A673 (cell line): Measurements from ENCODE around the gene MAS1L. TPM values are rescaled to one million over a fixed set of nuclear protein-coding genes. Genes with fewer than 3 reads are reported as not detected.

Source experiments
- BruUV-seq: library from RNA; stranded (reverse); fragments of 400-500 nt; replicated peaks from 2 replicates; lab custom pipeline; 2021; lab: Mats Ljungman, UMichigan
- CTCF ChIA-PET: fragments of 300-600 bp; sonication (Branson Sonifier 250); formaldehyde crosslinking; loops from one replicate; lab custom pipeline; 2022; ENCODE audit warnings: antibody characterized with exemption; lab: Charles Lee
- POLR2A ChIA-PET: fragments of 300-600 bp; sonication (Branson Sonifier 250); formaldehyde crosslinking; loops from one replicate; lab custom pipeline; 2022; ENCODE audit warnings: antibody characterized with exemption; ENCODE audit not compliant: low non-redundant PET; lab: Charles Lee
- DNase-seq: peaks from one replicate; pipeline ENCODE4 v3.0.0-alpha.2; 2015; ENCODE audit warnings: low spot score
- H3K27ac ChIP-seq: fragments of 200-600 bp; sonication (generic); 2 replicates; pipeline ENCODE4 v1.5.1; 2016; ENCODE audit warnings: mixed run types, low read depth, mild to moderate bottlenecking, mixed read lengths, antibody characterized with exemption, low read length; ENCODE audit not compliant: poor library complexity, severe bottlenecking
- H3K27me3 ChIP-seq: fragments of 200-600 bp; sonication (generic); replicated peaks from 2 replicates; pipeline ENCODE4 v1.6.1; 2017; ENCODE audit warnings: mixed run types, low read depth, mild to moderate bottlenecking, mixed read lengths, antibody characterized with exemption, low read length; ENCODE audit not compliant: insufficient read depth, poor library complexity
- H3K36me3 ChIP-seq: fragments of 200-600 bp; sonication (generic); 2 replicates; pipeline ENCODE4 v1.6.1; 2016; ENCODE audit warnings: mixed run types, mild to moderate bottlenecking, mixed read lengths, antibody characterized with exemption, low read length; ENCODE audit not compliant: insufficient read depth, poor library complexity, severe bottlenecking
- H3K4me1 ChIP-seq: fragments of 200-600 bp; sonication (generic); 2 replicates; pipeline ENCODE4 v1.6.1; 2017; ENCODE audit warnings: mixed run types, mild to moderate bottlenecking, mixed read lengths, antibody characterized with exemption, low read length; ENCODE audit not compliant: insufficient read depth, poor library complexity, severe bottlenecking
- H3K4me3 ChIP-seq: fragments of 200-600 bp; sonication (generic); 2 replicates; pipeline ENCODE4 v1.5.1; 2016; ENCODE audit warnings: low read depth, mixed run types, mild to moderate bottlenecking, mixed read lengths, low read length; ENCODE audit not compliant: poor library complexity, severe bottlenecking
- H3K9me3 ChIP-seq: fragments of 200-600 bp; sonication (generic); 2 replicates; pipeline ENCODE4 v1.6.1; 2016; ENCODE audit warnings: mixed run types, low read depth, mild to moderate bottlenecking, mixed read lengths, antibody characterized with exemption, low read length; ENCODE audit not compliant: poor library complexity, severe bottlenecking
- EZH2 ChIP-seq: fragments of 200-600 bp; sonication (generic); IDR thresholded peaks from 2 replicates; pipeline ENCODE4 v1.6.1; 2017; ENCODE audit warnings: borderline replicate concordance, low read depth, mild to moderate bottlenecking, mixed read lengths, antibody characterized with exemption, low read length; ENCODE audit not compliant: poor library complexity, severe bottlenecking
- intact Hi-C: fragments of 100-400 bp; cut with micrococcal nuclease; formaldehyde crosslinking; loops from one replicate; pipeline ENCODE4 v1.10.0; 2022; ENCODE audit not compliant: unreplicated experiment
- total RNA-seq: library from RNA; stranded (reverse); gene quantifications from 2 replicates; pipeline ENCODE4 v1.2.3, GENCODE V29; 2021
- TF ChIP-seq, protein P1 (sequence below): fragments of 300-800, 200-600 bp; sonication (generic); conservative IDR thresholded peaks from 2 replicates; pipeline ENCODE4 v1.5.1; 2017; ENCODE audit warnings: low read depth, mild to moderate bottlenecking, antibody characterized with exemption, low read length, moderate library complexity, mixed read lengths

MAS1L gene
- total RNA-seq, 1 experiment from 2014 or later = not detected

DNA sequence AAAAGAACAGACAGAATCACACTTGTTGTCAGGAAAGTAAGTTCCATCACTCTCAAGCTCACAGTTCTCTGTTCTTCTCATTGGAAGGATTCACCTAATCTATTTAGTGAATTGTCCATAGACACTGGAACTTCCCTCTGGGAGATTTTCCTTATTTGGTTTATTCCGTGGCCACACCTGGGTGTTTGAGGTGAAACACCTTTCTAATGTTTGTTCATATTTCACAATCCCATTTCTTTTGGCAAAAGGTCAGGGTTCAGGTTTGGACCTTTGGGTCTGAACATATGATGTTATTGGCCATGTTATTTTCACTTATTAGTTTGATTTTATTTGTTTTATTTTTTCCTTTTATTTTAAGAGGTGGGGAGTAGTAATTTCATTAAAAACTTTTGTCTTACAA is 4.0 kb downstream of the MAS1L start:
- CTCF ChIA-PET = no interaction called here
- TF ChIP-seq EZH2 = no peak
- TF ChIP-seq, protein P1, sequence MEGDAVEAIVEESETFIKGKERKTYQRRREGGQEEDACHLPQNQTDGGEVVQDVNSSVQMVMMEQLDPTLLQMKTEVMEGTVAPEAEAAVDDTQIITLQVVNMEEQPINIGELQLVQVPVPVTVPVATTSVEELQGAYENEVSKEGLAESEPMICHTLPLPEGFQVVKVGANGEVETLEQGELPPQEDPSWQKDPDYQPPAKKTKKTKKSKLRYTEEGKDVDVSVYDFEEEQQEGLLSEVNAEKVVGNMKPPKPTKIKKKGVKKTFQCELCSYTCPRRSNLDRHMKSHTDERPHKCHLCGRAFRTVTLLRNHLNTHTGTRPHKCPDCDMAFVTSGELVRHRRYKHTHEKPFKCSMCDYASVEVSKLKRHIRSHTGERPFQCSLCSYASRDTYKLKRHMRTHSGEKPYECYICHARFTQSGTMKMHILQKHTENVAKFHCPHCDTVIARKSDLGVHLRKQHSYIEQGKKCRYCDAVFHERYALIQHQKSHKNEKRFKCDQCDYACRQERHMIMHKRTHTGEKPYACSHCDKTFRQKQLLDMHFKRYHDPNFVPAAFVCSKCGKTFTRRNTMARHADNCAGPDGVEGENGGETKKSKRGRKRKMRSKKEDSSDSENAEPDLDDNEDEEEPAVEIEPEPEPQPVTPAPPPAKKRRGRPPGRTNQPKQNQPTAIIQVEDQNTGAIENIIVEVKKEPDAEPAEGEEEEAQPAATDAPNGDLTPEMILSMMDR = no peak
- H3K4me3 ChIP-seq = no peak overlapping the region
- H3K9me3 ChIP-seq = no peaks in the 10 kb centered on the region
- H3K4me1 ChIP-seq = no peaks in the 10 kb centered on the region
- intact Hi-C loops = no loop called here
- H3K27ac ChIP-seq = no peak overlapping the region
- H3K27me3 ChIP-seq = no peaks in the 10 kb centered on the region
- H3K36me3 ChIP-seq = no peaks in the 10 kb centered on the region
- BruUV-seq = no TSS peak
- DNase-seq = no peak
- POLR2A ChIA-PET = no interaction called here

DNA sequence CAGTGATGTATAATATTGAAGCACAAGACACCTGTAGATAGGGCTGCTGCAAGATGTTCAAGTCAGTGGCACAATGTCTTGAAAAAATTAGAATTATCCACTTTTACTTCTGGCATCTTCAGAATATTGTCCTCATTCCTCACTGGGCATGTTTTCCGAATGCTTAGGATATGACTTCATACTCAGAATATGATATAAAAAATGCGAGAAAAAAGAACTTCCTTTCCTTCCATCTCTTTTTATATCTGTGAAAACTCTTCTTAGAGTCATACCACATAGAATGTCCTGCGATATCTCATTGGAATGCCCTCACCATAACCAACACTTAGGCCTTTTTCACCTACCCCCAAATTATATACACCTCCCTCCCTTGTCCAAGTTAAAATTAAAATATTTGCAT is 4.6 kb downstream of the MAS1L start:
- CTCF ChIA-PET = no interaction called here
- H3K4me3 ChIP-seq = no peak overlapping the region
- H3K27me3 ChIP-seq = no peaks in the 10 kb centered on the region
- no TSS peak for BruUV-seq
- DNase-seq = no peak
- no peaks in the 10 kb centered on the region for H3K36me3 ChIP-seq
- H3K4me1 ChIP-seq = no peaks in the 10 kb centered on the region
- H3K9me3 ChIP-seq = no peaks in the 10 kb centered on the region
- intact Hi-C loops = no loop called here
- TF ChIP-seq EZH2 = no peak
- TF ChIP-seq, protein P1 = no peak
- POLR2A ChIA-PET = no interaction called here
- H3K27ac ChIP-seq = no peak overlapping the region

DNA sequence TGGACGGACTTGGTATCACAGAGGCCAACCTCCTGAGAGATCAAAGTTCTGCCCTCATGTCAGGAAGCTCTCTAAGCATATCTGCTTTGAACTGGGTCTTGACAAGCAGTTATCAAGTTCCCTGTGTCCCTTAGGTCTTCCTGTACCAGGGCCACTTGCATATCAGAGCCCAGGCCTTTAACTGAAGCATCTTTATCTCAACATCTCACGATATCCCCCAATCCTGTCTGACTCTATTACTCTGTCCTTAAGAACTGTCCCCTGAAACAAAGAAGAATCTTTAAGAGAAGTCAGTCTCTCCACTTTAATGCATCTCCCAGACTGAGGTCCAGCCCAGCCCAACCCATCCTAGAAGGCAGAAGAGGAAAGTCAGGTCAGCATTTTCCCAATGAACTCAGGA is 8.2 kb downstream of the MAS1L start:
- H3K4me1 ChIP-seq = no peaks in the 10 kb centered on the region
- no peaks in the 10 kb centered on the region for H3K36me3 ChIP-seq
- H3K27ac ChIP-seq = no peak overlapping the region
- no peak overlapping the region for H3K4me3 ChIP-seq
- no peaks in the 10 kb centered on the region for H3K27me3 ChIP-seq
- ChIA-PET POLR2A (no interaction called here), CTCF (no interaction called here)
- TF ChIP-seq EZH2 = no peak
- TF ChIP-seq, protein P1 = no peak
- DNase-seq = no peak
- BruUV-seq = no TSS peak
- H3K9me3 ChIP-seq = no peaks in the 10 kb centered on the region
- intact Hi-C loops = no loop called here
